ENCODE measurements around the gene SLC27A6. TPM values are rescaled to one million over a fixed set of nuclear protein-coding genes. Genes with fewer than 3 reads are reported as not detected.
"Not testable (repeated sequence)": the region's sequence is repeated elsewhere in the genome, so short reads cannot be mapped to it uniquely, and the experiment has no call there.

Gene SLC27A6
- total and polyA plus RNA-seq, 2 experiments from 2014 or later, result 3.5 to 5.8 TPM

GRCh38 chr5:129027260-129027659 is 62.0 kb downstream of the SLC27A6 start:
- Histone ChIP-seq H3K9me3 (ENCODE audit: low read depth) (no peaks in the 10 kb centered on the region), H3K4me1 (ENCODE audit: insufficient read depth) (no peaks in the 10 kb centered on the region), H2AFZ (no peak overlapping the region), H3K27me3 (no peaks in the 10 kb centered on the region), H3K4me3 (no peak overlapping the region), H3K79me2 (no peaks in the 10 kb centered on the region), H4K20me1 (ENCODE audit: insufficient read depth, poor library complexity, severe bottlenecking) (no peaks in the 10 kb centered on the region), H3K27ac (no peak overlapping the region), H3K4me2 (no peak overlapping the region), H3K9me2 (replicated peaks; ENCODE audit: insufficient read depth) (no peaks in the 10 kb centered on the region), H3K36me3 (replicated peaks; ENCODE audit: insufficient read depth, low read depth) (no peaks in the 10 kb centered on the region)
- no peak for DNase-seq (ENCODE audit: low spot score)
- 41% methylated on average over 1 of the region's 1 CpG for WGBS (ENCODE audit: low lambda C conversion rate, missing lambda C conversion rate)
- no peak for TF ChIP-seq CTCF (IDR thresholded peaks at IDR 0.05; ENCODE audit: poor library complexity)
- no peak for TF ChIP-seq EZH2phosphoT487 (IDR thresholded peaks at IDR 0.05; ENCODE audit: low read depth, severe bottlenecking, unreplicated experiment)
- TF ChIP-seq EZH2 (IDR thresholded peaks at IDR 0.05; ENCODE audit: borderline replicate concordance), result no peak

GRCh38 chr5:129031886-129032683 is 66.8 kb downstream of the SLC27A6 start:
- Histone ChIP-seq H3K9me3 (ENCODE audit: low read depth) (no peaks in the 10 kb centered on the region), H3K27ac (no peak overlapping the region), H2AFZ (no peak overlapping the region), H3K79me2 (no peaks in the 10 kb centered on the region), H3K4me1 (ENCODE audit: insufficient read depth) (no peaks in the 10 kb centered on the region), H3K9me2 (replicated peaks; ENCODE audit: insufficient read depth) (no peaks in the 10 kb centered on the region), H3K4me2 (no peak overlapping the region), H3K4me3 (no peak overlapping the region), H3K36me3 (replicated peaks; ENCODE audit: insufficient read depth, low read depth) (no peaks in the 10 kb centered on the region), H3K27me3 (no peaks in the 10 kb centered on the region), H4K20me1 (ENCODE audit: insufficient read depth, poor library complexity, severe bottlenecking) (no peaks in the 10 kb centered on the region)
- no peak for DNase-seq (ENCODE audit: low spot score)
- TF ChIP-seq EZH2phosphoT487 (IDR thresholded peaks at IDR 0.05; ENCODE audit: low read depth, severe bottlenecking, unreplicated experiment) (no peak), CTCF (IDR thresholded peaks at IDR 0.05; ENCODE audit: poor library complexity) (no peak), EZH2 (IDR thresholded peaks at IDR 0.05; ENCODE audit: borderline replicate concordance) (no peak)

GRCh38 chr5:129036257-129036656 is 71.0 kb downstream of the SLC27A6 start:
- not testable (repeated sequence) for H4K20me1 ChIP-seq (ENCODE audit: insufficient read depth, poor library complexity, severe bottlenecking); H2AFZ ChIP-seq; H3K9me3 ChIP-seq (ENCODE audit: low read depth); H3K36me3 ChIP-seq (replicated peaks; ENCODE audit: insufficient read depth, low read depth); H3K79me2 ChIP-seq; H3K27me3 ChIP-seq; H3K9me2 ChIP-seq (replicated peaks; ENCODE audit: insufficient read depth); H3K4me1 ChIP-seq (ENCODE audit: insufficient read depth); DNase-seq (ENCODE audit: low spot score); H3K4me2 ChIP-seq; H3K4me3 ChIP-seq; H3K27ac ChIP-seq
- 94% methylated on average over 3 of the region's 3 CpGs for WGBS (ENCODE audit: low lambda C conversion rate, missing lambda C conversion rate)

GRCh38 chr5:129041196-129041881 is 76.1 kb downstream of the SLC27A6 start:
- Histone ChIP-seq H3K36me3 (replicated peaks; ENCODE audit: insufficient read depth, low read depth) (no peaks in the 10 kb centered on the region), H2AFZ (no peak overlapping the region), H3K79me2 (no peaks in the 10 kb centered on the region), H3K4me3 (no peak overlapping the region), H3K27me3 (no peaks in the 10 kb centered on the region), H3K9me3 (ENCODE audit: low read depth) (peaks cover 6% of the 10 kb centered on the region), H3K4me2 (no peak overlapping the region), H3K4me1 (ENCODE audit: insufficient read depth) (no peaks in the 10 kb centered on the region), H3K27ac (no peak overlapping the region), H3K9me2 (replicated peaks; ENCODE audit: insufficient read depth) (no peaks in the 10 kb centered on the region), H4K20me1 (ENCODE audit: insufficient read depth, poor library complexity, severe bottlenecking) (no peaks in the 10 kb centered on the region)
- 50% methylated on average over 4 of the region's 4 CpGs for WGBS (ENCODE audit: low lambda C conversion rate, missing lambda C conversion rate)
- DNase-seq (ENCODE audit: low spot score), result no peak
- TF ChIP-seq CTCF (IDR thresholded peaks at IDR 0.05; ENCODE audit: poor library complexity) (no peak), EZH2 (IDR thresholded peaks at IDR 0.05; ENCODE audit: borderline replicate concordance) (no peak), EZH2phosphoT487 (IDR thresholded peaks at IDR 0.05; ENCODE audit: low read depth, severe bottlenecking, unreplicated experiment) (no peak)
